ENCODE measurements around the gene AGMO. TPM values are rescaled to one million over a fixed set of nuclear protein-coding genes. Genes with fewer than 3 reads are reported as not detected.

AGMO gene
- total and polyA plus RNA-seq, 2 experiments from 2014 or later = 0.42 to 0.55 TPM

DNA sequence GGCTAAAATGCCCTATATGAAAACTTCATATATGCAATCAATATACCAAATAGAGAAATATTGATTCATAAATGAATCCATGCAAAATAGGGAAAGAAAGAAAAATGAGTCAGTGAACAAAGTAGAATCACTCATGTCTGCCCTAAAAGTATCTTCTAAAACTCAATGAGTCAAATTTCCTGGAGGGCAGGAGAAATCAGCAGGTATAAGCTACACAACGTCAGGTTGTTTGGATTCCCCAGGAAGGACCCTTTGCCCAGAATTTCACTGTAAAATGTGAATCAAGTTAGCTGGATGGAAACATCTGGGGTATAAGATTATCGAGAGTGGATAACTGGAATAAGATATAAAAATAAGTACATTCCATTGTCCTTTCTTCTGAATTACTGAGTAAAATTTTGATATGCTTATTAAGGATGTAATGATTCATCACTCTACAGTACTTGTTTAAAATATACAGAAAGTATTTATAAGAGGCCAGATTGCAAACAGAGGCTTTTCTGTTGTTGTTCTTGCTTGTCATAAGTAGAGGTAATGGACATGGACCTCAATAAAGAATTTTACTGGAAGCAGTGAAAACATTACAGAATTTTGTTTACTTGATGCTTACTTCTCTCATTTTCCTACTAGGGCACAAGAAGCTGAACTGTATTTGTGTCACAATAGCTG, 99.0 kb downstream of the AGMO start:
- Histone ChIP-seq H3K9me2 (ENCODE audit: insufficient read depth) (no peaks in the 10 kb centered on the region), H3K36me3 (ENCODE audit: insufficient read depth) (no peaks in the 10 kb centered on the region), H4K20me1 (replicated peaks; ENCODE audit: insufficient read depth) (no peaks in the 10 kb centered on the region), H2AFZ (no peak overlapping the region), H3K4me1 (ENCODE audit: insufficient read depth) (no peaks in the 10 kb centered on the region), H3K79me2 (replicated peaks; ENCODE audit: insufficient read depth) (no peaks in the 10 kb centered on the region), H3K27me3 (ENCODE audit: insufficient read depth) (no peaks in the 10 kb centered on the region), H3K4me2 (no peak overlapping the region), H3K4me3 (no peak overlapping the region), H3K27ac (ENCODE audit: low read depth) (no peak overlapping the region), H3F3A (replicated peaks; ENCODE audit: low read depth) (no peaks in the 10 kb centered on the region)
- no peak for DNase-seq (ENCODE audit: low spot score)
- ATAC-seq = no peak
- Mint-ChIP-seq H3K27me3 (ENCODE audit: insufficient read depth, low read depth, poor library complexity) (no peaks in the 10 kb centered on the region), H3K4me1 (peaks cover 6% of the 10 kb centered on the region; the same call in 2 of the 3 replicates), H3K9me3 (no peaks in the 10 kb centered on the region), H3K27ac (no peak overlapping the region), H3K36me3 (ENCODE audit: low read depth) (no peaks in the 10 kb centered on the region), H3K4me3 (no peak overlapping the region)
- TF ChIP-seq, protein P1, sequence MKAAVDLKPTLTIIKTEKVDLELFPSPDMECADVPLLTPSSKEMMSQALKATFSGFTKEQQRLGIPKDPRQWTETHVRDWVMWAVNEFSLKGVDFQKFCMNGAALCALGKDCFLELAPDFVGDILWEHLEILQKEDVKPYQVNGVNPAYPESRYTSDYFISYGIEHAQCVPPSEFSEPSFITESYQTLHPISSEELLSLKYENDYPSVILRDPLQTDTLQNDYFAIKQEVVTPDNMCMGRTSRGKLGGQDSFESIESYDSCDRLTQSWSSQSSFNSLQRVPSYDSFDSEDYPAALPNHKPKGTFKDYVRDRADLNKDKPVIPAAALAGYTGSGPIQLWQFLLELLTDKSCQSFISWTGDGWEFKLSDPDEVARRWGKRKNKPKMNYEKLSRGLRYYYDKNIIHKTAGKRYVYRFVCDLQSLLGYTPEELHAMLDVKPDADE (IDR thresholded peaks at IDR 0.05) = no peak
- TF ChIP-seq JUNB (IDR thresholded peaks at IDR 0.05; ENCODE audit: unreplicated experiment) (no peak), CTCF (conservative IDR thresholded peaks at IDR 0.05; ENCODE audit: low read depth in 2 of 2) (no peak), EZH2 (IDR thresholded peaks at IDR 0.05; ENCODE audit: low read depth, unreplicated experiment) (no peak), POLR2AphosphoS5 (IDR thresholded peaks at IDR 0.05; ENCODE audit: low read depth) (no peak), REST (IDR thresholded peaks at IDR 0.05; ENCODE audit: unreplicated experiment) (no peak)

GRCh38 chr7:15461576-15461975, 100.2 kb downstream of the AGMO start:
- Mint-ChIP-seq H3K27me3 (ENCODE audit: insufficient read depth, low read depth, poor library complexity) (no peaks in the 10 kb centered on the region), H3K4me3 (no peak overlapping the region), H3K9me3 (no peaks in the 10 kb centered on the region), H3K36me3 (ENCODE audit: low read depth) (no peaks in the 10 kb centered on the region), H3K4me1 (peaks cover 6% of the 10 kb centered on the region; the same call in 2 of the 3 replicates), H3K27ac (peak overlapping the region; percentile 37; the same call in 1 of the 2 replicates)
- Histone ChIP-seq H3K27me3 (ENCODE audit: insufficient read depth) (no peaks in the 10 kb centered on the region), H3K4me2 (no peak overlapping the region), H3K4me1 (ENCODE audit: insufficient read depth) (no peaks in the 10 kb centered on the region), H3K79me2 (replicated peaks; ENCODE audit: insufficient read depth) (no peaks in the 10 kb centered on the region), H3K27ac (ENCODE audit: low read depth) (no peak overlapping the region), H3K4me3 (no peak overlapping the region), H3K9me2 (ENCODE audit: insufficient read depth) (no peaks in the 10 kb centered on the region), H3K36me3 (ENCODE audit: insufficient read depth) (no peaks in the 10 kb centered on the region), H3F3A (replicated peaks; ENCODE audit: low read depth) (no peaks in the 10 kb centered on the region), H4K20me1 (replicated peaks; ENCODE audit: insufficient read depth) (no peaks in the 10 kb centered on the region), H2AFZ (no peak overlapping the region)
- TF ChIP-seq ZNF331 (CRISPR knock-in tag; IDR thresholded peaks at IDR 0.05; ENCODE audit: low read depth) (no peak), REST (IDR thresholded peaks at IDR 0.05; ENCODE audit: unreplicated experiment) (no peak), CREB1 (CRISPR knock-in tag; IDR thresholded peaks at IDR 0.05; ENCODE audit: low read depth) (no peak), ZNF114 (CRISPR knock-in tag; IDR thresholded peaks at IDR 0.05) (no peak), STAT1 (IDR thresholded peaks at IDR 0.05; ENCODE audit: unreplicated experiment) (no peak), POLR2AphosphoS5 (IDR thresholded peaks at IDR 0.05; ENCODE audit: low read depth) (no peak), CTCF (conservative IDR thresholded peaks at IDR 0.05; ENCODE audit: low read depth in 2 of 2) (no peak)
- DNase-seq (ENCODE audit: low spot score) = no peak
- ATAC-seq = no peak
